ENCODE measurements around the gene TLCD1.

DNA sequence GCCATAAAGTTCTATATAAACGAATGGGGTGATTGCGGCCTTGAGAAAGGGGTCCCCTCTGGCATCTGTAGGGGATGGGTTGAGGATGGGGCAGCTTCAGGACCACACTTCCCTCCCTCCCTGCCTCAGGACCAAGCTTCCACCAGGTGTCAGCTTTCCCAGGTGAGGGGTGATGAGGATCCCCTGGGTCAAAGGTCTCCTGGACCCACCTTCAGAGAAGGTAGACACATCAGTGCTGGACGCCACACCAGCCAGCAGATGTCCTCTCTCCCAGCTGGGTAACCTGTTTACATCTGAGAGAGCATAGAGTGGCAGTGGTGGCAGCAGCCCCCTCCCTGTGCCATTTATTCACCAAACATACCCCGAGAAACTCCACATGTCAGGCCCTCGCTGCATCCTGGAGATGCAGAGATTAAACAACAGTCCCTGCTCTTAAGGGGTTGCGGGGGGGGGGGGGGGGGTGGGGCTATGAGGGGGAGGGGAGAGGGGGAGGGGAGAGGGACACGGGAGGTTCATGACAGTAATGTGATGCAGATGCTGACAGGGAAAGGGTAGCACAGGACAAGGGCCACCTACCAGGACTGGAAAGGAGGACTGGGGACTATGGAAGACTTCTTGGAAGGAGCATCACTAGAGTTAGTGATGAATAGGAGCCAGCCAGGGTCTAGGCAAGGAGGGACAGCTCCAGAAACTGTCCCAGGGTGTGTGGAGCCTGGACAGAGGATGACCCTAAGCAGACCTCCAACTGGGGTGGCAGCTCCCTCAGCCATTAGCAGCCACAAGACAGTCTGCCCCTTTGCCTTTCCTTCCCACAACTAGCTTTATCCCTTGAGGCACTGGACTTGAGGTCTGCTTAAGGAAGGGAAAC, 19.3 kb downstream of the TLCD1 start:
- TF ChIP-seq, protein P1, sequence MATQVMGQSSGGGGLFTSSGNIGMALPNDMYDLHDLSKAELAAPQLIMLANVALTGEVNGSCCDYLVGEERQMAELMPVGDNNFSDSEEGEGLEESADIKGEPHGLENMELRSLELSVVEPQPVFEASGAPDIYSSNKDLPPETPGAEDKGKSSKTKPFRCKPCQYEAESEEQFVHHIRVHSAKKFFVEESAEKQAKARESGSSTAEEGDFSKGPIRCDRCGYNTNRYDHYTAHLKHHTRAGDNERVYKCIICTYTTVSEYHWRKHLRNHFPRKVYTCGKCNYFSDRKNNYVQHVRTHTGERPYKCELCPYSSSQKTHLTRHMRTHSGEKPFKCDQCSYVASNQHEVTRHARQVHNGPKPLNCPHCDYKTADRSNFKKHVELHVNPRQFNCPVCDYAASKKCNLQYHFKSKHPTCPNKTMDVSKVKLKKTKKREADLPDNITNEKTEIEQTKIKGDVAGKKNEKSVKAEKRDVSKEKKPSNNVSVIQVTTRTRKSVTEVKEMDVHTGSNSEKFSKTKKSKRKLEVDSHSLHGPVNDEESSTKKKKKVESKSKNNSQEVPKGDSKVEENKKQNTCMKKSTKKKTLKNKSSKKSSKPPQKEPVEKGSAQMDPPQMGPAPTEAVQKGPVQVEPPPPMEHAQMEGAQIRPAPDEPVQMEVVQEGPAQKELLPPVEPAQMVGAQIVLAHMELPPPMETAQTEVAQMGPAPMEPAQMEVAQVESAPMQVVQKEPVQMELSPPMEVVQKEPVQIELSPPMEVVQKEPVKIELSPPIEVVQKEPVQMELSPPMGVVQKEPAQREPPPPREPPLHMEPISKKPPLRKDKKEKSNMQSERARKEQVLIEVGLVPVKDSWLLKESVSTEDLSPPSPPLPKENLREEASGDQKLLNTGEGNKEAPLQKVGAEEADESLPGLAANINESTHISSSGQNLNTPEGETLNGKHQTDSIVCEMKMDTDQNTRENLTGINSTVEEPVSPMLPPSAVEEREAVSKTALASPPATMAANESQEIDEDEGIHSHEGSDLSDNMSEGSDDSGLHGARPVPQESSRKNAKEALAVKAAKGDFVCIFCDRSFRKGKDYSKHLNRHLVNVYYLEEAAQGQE (IDR thresholded peaks at IDR 0.05; ENCODE audit: insufficient read depth in 1 of 2, low read depth in 2 of 2, low read length in 2 of 2), result no peak
- no peak for TF ChIP-seq POLR2AphosphoS5 (IDR thresholded peaks at IDR 0.05; ENCODE audit: low read depth, low read length)
- TF ChIP-seq TAF1 (IDR thresholded peaks at IDR 0.05; ENCODE audit: borderline replicate concordance, insufficient read depth, low read length), result no peak
